VCaP (cell line): ENCODE measurements around the gene BICD2.

ENCODE experiments used
- H3K27ac ChIP-seq: fragments of 450-650 bp; 2 replicates; pipeline ENCODE4 v1.5.1; 2017
- CTCF ChIP-seq: fragments of 450-650 bp; conservative IDR thresholded peaks from 2 replicates; pipeline ENCODE4 v1.5.1; 2017; ENCODE audit warnings: mild to moderate bottlenecking, moderate library complexity

The BICD2 gene

GRCh38 chr9:92749071-92749933 is 15.3 kb downstream of the BICD2 start:
- no peak for TF ChIP-seq CTCF
- H3K27ac ChIP-seq, result no peak overlapping the region

- H3K27ac ChIP-seq, result no peak overlapping the region
- TF ChIP-seq CTCF, result no peak
These were observed 16.5 kb downstream of the BICD2 start for GRCh38 chr9:92748233-92748497.

GRCh38 chr9:92747459-92748232 is 17.0 kb downstream of the BICD2 start:
- H3K27ac ChIP-seq, result no peak overlapping the region

GRCh38 chr9:92746567-92747458 is 17.8 kb downstream of the BICD2 start:
- TF ChIP-seq CTCF, result no peak
- no peak overlapping the region for H3K27ac ChIP-seq

More at GRCh38 chr9:92747459-92748232, 17.0 kb downstream of the BICD2 start:
- no peak for TF ChIP-seq CTCF

GRCh38 chr9:92745881-92746280 is 18.8 kb downstream of the BICD2 start:
- no peak overlapping the region for H3K27ac ChIP-seq
- TF ChIP-seq CTCF, result no peak

- H3K27ac ChIP-seq, result no peak overlapping the region
- TF ChIP-seq CTCF, result no peak
These were observed 19.3 kb downstream of the BICD2 start for GRCh38 chr9:92745331-92745730.

GRCh38 chr9:92740969-92741368 is 23.7 kb downstream of the BICD2 start:
- peak overlapping the region; percentile 15; the same call in 1 of the 2 replicates for H3K27ac ChIP-seq
- no peak for TF ChIP-seq CTCF
